Mesendoderm (in vitro differentiated cells): ENCODE data around the gene ICOS.

Experiments used
- DNase-seq: peaks from one replicate; pipeline ENCODE4 v3.0.0; 2013
- H2AK5ac ChIP-seq: 2 replicates; pipeline ENCODE4 v1.6.1; 2013; ENCODE audit warnings: low read length, inconsistent platforms
- H2BK120ac ChIP-seq: 2 replicates; pipeline ENCODE4 v1.6.1; 2013; ENCODE audit warnings: low read depth, mild to moderate bottlenecking, low read length, moderate library complexity, mixed read lengths
- H2BK15ac ChIP-seq: replicated peaks from 2 replicates; pipeline ENCODE4 v1.6.1; 2013; ENCODE audit warnings: low read depth, mild to moderate bottlenecking, moderate library complexity
- H2BK5ac ChIP-seq: 2 replicates; pipeline ENCODE4 v1.6.1; 2013; ENCODE audit warnings: low read length, inconsistent platforms
- H3K18ac ChIP-seq: 2 replicates; pipeline ENCODE4 v1.6.1; 2013; ENCODE audit warnings: mild to moderate bottlenecking, low read length, mixed read lengths
- H3K23ac ChIP-seq: one replicate; pipeline ENCODE4 v1.6.1; 2013; ENCODE audit warnings: low read length
- H3K27ac ChIP-seq: 2 replicates; pipeline ENCODE4 v1.5.1; 2013; ENCODE audit warnings: low read depth, mild to moderate bottlenecking, inconsistent platforms, low read length, moderate library complexity
- H3K27me3 ChIP-seq: 2 replicates; pipeline ENCODE4 v1.6.1; 2013; ENCODE audit warnings: low read length, control low read depth, mild to moderate bottlenecking, inconsistent platforms; ENCODE audit not compliant: insufficient read depth, poor library complexity
- H3K36me3 ChIP-seq: 2 replicates; pipeline ENCODE4 v1.6.1; 2013; ENCODE audit warnings: low read length, inconsistent platforms; ENCODE audit not compliant: control insufficient read depth, insufficient read depth
- H3K4ac ChIP-seq: one replicate; pipeline ENCODE4 v1.6.1; 2013; ENCODE audit warnings: low read depth, mild to moderate bottlenecking, low read length, moderate library complexity
- H3K4me1 ChIP-seq: 2 replicates; pipeline ENCODE4 v1.6.1; 2013; ENCODE audit warnings: low read depth, low read length, inconsistent platforms; ENCODE audit not compliant: control insufficient read depth
- H3K4me2 ChIP-seq: 2 replicates; pipeline ENCODE4 v1.6.1; 2013; ENCODE audit warnings: low read length
- H3K4me3 ChIP-seq: 2 replicates; pipeline ENCODE4 v1.5.1; 2013; ENCODE audit warnings: mild to moderate bottlenecking, low read length
- H3K56ac ChIP-seq: one replicate; pipeline ENCODE4 v1.6.1; 2013; ENCODE audit warnings: low read length
- H3K79me1 ChIP-seq: 2 replicates; pipeline ENCODE4 v1.6.1; 2013; ENCODE audit warnings: low read length, inconsistent platforms
- H3K79me2 ChIP-seq: 2 replicates; pipeline ENCODE4 v1.6.1; 2013; ENCODE audit warnings: mild to moderate bottlenecking, low read length; ENCODE audit not compliant: control insufficient read depth, insufficient read depth
- H3K9ac ChIP-seq: 2 replicates; pipeline ENCODE4 v1.6.1; 2013; ENCODE audit warnings: low read length, inconsistent platforms
- H4K5ac ChIP-seq: one replicate; pipeline ENCODE4 v1.6.1; 2013; ENCODE audit warnings: low read length
- H4K8ac ChIP-seq: one replicate; pipeline ENCODE4 v1.6.1; 2013; ENCODE audit warnings: low read depth, mild to moderate bottlenecking, control low read depth, low read length, moderate library complexity
- WGBS: extraction: QIAGEN DNeasy Blood & Tissue Kit; methylation state at CpG from one replicate; pipeline ENCODE4 v1.1.7; 2013; ENCODE audit warnings: low lambda C conversion rate, missing lambda C conversion rate; ENCODE audit not compliant: insufficient coverage; ENCODE audit errors: extremely low coverage; 5-methylcytosine and 5-hydroxymethylcytosine counted together

The ICOS gene

DNA sequence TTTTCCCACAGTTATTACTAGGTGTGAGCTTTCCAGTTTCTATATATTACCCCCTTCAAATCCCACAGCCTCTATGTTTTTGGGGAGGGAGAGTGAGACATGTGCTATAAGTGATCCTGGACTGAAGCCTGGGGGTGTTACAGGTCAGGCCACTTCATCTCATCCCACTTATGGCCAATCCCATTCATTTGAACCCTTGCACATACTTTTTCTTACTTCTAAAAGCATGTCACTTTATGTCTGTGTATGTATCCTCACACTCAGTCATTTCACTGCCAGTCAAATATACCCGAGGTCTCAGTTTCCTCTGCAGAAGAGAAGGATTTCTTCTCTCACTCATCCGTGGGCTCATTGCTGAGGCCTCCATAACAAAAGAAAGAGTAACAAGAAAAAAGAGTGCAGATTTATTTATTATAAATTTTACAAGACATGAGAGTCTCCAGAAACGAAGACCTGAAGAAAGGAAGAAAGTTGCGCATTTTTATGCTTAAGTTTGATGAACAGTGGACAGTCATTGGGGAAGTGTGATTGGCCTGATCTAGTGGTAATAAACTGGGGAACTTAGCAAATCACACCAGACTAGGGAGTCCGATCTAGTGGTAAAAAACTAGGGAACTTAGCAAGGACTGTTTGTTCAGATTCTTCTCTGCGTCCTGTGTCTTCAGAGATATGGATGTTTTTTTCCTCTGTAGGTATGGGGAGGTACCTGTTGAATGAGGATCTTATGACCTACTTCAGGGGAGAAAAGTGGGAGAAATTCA, 52.1 kb downstream of the ICOS start:
- Histone ChIP-seq H3K23ac (no peak overlapping the region), H3K56ac (no peak overlapping the region), H2BK15ac (no peak overlapping the region), H3K4me3 (no peak overlapping the region), H2BK5ac (no peak overlapping the region), H2AK5ac (no peak overlapping the region), H2BK120ac (no peak overlapping the region), H3K79me2 (no peaks in the 10 kb centered on the region), H4K5ac (no peak overlapping the region), H3K27ac (no peak overlapping the region), H3K36me3 (no peaks in the 10 kb centered on the region), H3K18ac (no peak overlapping the region), H3K79me1 (no peaks in the 10 kb centered on the region), H3K9ac (no peak overlapping the region), H3K27me3 (no peaks in the 10 kb centered on the region), H4K8ac (no peak overlapping the region), H3K4me1 (no peaks in the 10 kb centered on the region), H3K4me2 (no peak overlapping the region), H3K4ac (no peak overlapping the region)
- no CpG with 5 or more reads among the region's 6 CpGs for WGBS
- no peak for DNase-seq

DNA sequence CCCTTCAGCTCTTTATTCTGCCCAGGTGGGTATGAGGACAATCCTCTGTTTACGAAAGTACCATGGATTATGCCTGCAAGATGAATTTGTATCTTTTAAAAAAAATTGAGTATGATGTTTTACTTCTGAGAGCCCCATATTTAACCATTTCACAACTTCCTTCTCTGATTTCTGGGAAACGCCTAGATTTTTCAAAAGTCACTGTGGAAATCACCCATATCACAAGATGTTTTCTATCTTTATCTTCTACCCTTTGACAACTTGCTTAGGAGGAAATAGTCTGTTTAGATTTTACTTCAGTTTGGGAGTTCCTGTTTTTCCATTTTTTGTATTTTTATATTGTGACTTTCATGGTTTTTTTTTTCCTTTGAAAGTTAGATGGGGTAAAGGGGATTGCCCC, 53.0 kb downstream of the ICOS start:
- Histone ChIP-seq H3K79me1 (no peaks in the 10 kb centered on the region), H3K56ac (no peak overlapping the region), H3K27ac (no peak overlapping the region), H3K4me2 (no peak overlapping the region), H3K27me3 (no peaks in the 10 kb centered on the region), H3K23ac (no peak overlapping the region), H2BK15ac (no peak overlapping the region), H3K4me1 (no peaks in the 10 kb centered on the region), H4K8ac (no peak overlapping the region), H3K9ac (no peak overlapping the region), H3K36me3 (no peaks in the 10 kb centered on the region), H3K18ac (no peak overlapping the region), H2AK5ac (no peak overlapping the region), H2BK120ac (no peak overlapping the region), H3K4me3 (no peak overlapping the region), H4K5ac (no peak overlapping the region), H2BK5ac (no peak overlapping the region), H3K4ac (no peak overlapping the region), H3K79me2 (no peaks in the 10 kb centered on the region)
- no peak for DNase-seq
- whole genome bisulfite sequencing: no CpG with 5 or more reads among the region's 2 CpGs

DNA sequence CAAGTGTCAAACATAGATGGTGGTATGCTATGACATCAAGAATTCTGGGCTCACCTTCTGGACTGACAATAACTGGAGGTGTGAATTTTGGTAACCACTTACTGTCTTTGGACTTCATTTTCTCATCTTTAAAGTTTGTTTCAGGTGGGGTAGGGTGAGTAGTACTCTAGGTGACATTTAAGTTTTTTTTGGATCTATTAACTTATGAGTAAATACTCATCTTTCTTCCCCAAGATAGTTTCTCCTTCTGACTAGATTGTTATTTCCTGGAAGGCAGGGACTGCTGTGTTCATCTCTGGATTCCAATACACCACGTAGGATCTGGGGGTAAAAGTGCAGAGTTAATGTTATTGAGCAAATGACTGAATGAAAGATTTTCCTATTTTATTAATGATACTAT, 55.9 kb downstream of the ICOS start:
- H3K4ac ChIP-seq: no peak overlapping the region
- H3K36me3 ChIP-seq: no peaks in the 10 kb centered on the region
- H3K9ac ChIP-seq: no peak overlapping the region
- no peak overlapping the region for H2BK120ac ChIP-seq
- no peak overlapping the region for H4K8ac ChIP-seq
- no peak overlapping the region for H2AK5ac ChIP-seq
- H3K79me2 ChIP-seq: no peaks in the 10 kb centered on the region
- H3K18ac ChIP-seq: no peak overlapping the region
- WGBS: no CpG with 5 or more reads among the region's 1 CpG
- H3K4me2 ChIP-seq: no peak overlapping the region
- no peak overlapping the region for H3K23ac ChIP-seq
- no peak overlapping the region for H2BK15ac ChIP-seq
- no peaks in the 10 kb centered on the region for H3K27me3 ChIP-seq
- no peak overlapping the region for H4K5ac ChIP-seq
- no peak overlapping the region for H3K56ac ChIP-seq
- H3K27ac ChIP-seq: no peak overlapping the region
- H3K4me1 ChIP-seq: peaks cover 2% of the 10 kb centered on the region
- H3K79me1 ChIP-seq: no peaks in the 10 kb centered on the region
- H2BK5ac ChIP-seq: no peak overlapping the region
- no peak overlapping the region for H3K4me3 ChIP-seq
- no peak for DNase-seq

DNA sequence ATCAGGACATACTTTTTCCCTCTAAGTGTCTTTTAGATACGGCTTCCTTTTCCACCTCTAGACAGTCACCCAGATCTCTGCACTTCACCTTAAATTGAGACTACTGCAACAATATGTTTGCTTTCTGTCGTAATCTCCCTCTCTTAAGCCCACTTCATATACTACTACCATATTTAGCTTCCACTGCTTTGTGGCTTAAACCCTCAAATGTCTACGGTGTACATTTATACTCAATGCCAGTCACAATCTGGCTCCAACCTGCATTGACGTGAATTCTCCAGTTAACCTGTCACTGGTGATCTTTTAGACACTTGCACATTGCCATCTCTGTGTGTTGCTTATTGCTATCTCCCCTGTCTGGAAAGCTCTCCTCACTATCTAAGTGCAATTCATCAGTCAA, 56.4 kb downstream of the ICOS start:
- H3K4me2 ChIP-seq: no peak overlapping the region
- no peak overlapping the region for H4K8ac ChIP-seq
- no CpG with 5 or more reads among the region's 4 CpGs for whole genome bisulfite sequencing
- H2BK120ac ChIP-seq: no peak overlapping the region
- H3K4ac ChIP-seq: no peak overlapping the region
- H3K23ac ChIP-seq: no peak overlapping the region
- peaks cover 2% of the 10 kb centered on the region for H3K4me1 ChIP-seq
- H3K9ac ChIP-seq: no peak overlapping the region
- H2AK5ac ChIP-seq: no peak overlapping the region
- H3K36me3 ChIP-seq: no peaks in the 10 kb centered on the region
- H3K79me1 ChIP-seq: no peaks in the 10 kb centered on the region
- no peak overlapping the region for H3K56ac ChIP-seq
- H3K4me3 ChIP-seq: no peak overlapping the region
- H2BK5ac ChIP-seq: no peak overlapping the region
- no peak overlapping the region for H3K27ac ChIP-seq
- no peak overlapping the region for H2BK15ac ChIP-seq
- H4K5ac ChIP-seq: no peak overlapping the region
- no peaks in the 10 kb centered on the region for H3K27me3 ChIP-seq
- no peak for DNase-seq
- H3K79me2 ChIP-seq: no peaks in the 10 kb centered on the region
- no peak overlapping the region for H3K18ac ChIP-seq

DNA sequence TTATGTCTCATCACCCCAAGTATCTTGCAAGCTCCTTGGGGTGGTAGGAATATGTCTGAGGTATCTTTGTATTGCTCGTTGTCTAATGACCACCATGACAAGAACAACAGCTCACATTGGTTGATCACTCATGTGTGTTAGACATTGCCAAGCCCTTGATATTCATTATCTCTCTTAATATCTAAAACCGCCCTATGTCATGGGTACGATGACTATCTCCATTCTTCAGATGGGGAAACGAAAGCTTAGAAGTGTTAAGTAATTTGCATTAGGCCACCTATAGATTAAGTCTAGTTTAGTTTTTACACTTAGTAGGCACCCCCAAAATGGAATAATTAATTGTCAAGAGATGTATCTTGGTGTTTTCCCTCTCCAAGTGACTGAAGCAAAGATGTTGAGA, 57.0 kb downstream of the ICOS start:
- Histone ChIP-seq H3K18ac (no peak overlapping the region), H2BK15ac (no peak overlapping the region), H3K56ac (no peak overlapping the region), H3K27me3 (no peaks in the 10 kb centered on the region), H4K8ac (no peak overlapping the region), H3K23ac (no peak overlapping the region), H4K5ac (no peak overlapping the region), H3K79me1 (no peaks in the 10 kb centered on the region), H3K36me3 (no peaks in the 10 kb centered on the region), H3K27ac (no peak overlapping the region), H3K4ac (no peak overlapping the region), H2BK120ac (no peak overlapping the region), H2BK5ac (no peak overlapping the region), H3K9ac (no peak overlapping the region), H3K4me1 (peaks cover 2% of the 10 kb centered on the region), H3K79me2 (no peaks in the 10 kb centered on the region), H2AK5ac (no peak overlapping the region), H3K4me2 (no peak overlapping the region), H3K4me3 (no peak overlapping the region)
- no peak for DNase-seq
- WGBS: no CpG with 5 or more reads among the region's 4 CpGs

DNA sequence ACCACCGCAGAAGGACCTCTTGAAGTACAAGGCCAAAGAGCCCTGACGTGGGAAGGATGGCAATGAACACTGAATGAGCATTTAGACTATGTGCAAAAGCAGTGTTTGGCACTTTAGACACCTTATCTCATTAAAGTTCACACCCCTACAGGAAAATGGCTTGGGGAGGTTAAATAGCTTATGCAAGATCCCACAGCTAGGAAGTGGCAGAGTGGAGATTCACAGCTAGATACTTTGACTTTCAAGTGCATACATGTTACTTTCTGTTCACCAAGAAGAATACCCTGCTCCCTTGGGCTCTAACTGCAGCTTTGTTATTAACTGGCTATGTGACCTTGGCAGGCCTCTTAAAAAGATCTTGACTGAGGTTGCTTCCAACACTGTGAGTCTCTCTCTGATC, 58.2 kb downstream of the ICOS start:
- Histone ChIP-seq H3K4ac (no peak overlapping the region), H3K4me3 (no peak overlapping the region), H3K9ac (no peak overlapping the region), H3K4me1 (peaks cover 2% of the 10 kb centered on the region), H3K56ac (no peak overlapping the region), H2AK5ac (no peak overlapping the region), H3K79me2 (no peaks in the 10 kb centered on the region), H2BK5ac (no peak overlapping the region), H3K27me3 (no peaks in the 10 kb centered on the region), H2BK120ac (no peak overlapping the region), H3K23ac (no peak overlapping the region), H3K36me3 (no peaks in the 10 kb centered on the region), H4K5ac (no peak overlapping the region), H3K18ac (no peak overlapping the region), H2BK15ac (no peak overlapping the region), H3K27ac (no peak overlapping the region), H3K79me1 (no peaks in the 10 kb centered on the region), H4K8ac (no peak overlapping the region), H3K4me2 (no peak overlapping the region)
- DNase-seq: no peak
- no CpG with 5 or more reads among the region's 2 CpGs for WGBS
